GM19023 (cell line): ENCODE measurements around the gene CLDN9.

Source experiments
- ATAC-seq: cut with Tn5 transposase; IDR thresholded peaks from one replicate; pipeline ENCODE4 v1.9.1; 2021; ENCODE audit warnings: mild to moderate bottlenecking, moderate library complexity; ENCODE audit not compliant: unreplicated experiment

The CLDN9 gene

DNA sequence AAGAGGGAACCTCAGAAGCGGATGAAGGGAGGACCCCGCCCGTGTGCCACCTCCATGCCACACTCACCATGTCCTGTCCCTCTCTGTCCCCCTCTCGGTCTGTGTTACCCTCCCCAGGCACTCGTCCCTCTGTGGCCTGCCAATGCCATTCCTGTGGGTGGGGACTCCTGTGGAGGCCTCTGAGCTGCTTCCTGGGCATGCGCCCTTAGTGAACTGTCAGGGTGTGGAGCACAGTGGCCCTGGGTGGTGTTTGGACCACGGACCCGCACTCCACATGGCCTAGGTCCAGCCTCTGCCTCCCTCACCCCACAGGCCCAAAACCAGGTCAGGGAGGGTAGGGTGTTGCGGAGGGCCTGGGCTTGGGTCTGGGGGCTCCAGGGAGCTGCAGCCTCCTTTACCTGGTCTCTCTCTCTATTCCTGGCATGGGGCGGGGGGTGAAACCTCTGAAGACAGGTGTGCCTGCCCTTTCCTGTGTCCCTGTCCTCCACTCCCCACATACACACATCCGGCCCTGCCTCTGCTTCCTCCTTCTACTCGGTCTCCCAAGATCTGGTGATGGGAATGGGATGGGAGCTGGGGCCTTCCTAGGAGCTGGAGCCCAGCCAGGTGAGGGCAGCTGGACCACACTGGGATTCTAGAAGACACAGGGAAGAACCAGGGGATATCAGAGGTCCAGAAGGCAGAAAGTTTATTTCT is 21.0 kb upstream of the CLDN9 start:
- no peak for ATAC-seq

DNA sequence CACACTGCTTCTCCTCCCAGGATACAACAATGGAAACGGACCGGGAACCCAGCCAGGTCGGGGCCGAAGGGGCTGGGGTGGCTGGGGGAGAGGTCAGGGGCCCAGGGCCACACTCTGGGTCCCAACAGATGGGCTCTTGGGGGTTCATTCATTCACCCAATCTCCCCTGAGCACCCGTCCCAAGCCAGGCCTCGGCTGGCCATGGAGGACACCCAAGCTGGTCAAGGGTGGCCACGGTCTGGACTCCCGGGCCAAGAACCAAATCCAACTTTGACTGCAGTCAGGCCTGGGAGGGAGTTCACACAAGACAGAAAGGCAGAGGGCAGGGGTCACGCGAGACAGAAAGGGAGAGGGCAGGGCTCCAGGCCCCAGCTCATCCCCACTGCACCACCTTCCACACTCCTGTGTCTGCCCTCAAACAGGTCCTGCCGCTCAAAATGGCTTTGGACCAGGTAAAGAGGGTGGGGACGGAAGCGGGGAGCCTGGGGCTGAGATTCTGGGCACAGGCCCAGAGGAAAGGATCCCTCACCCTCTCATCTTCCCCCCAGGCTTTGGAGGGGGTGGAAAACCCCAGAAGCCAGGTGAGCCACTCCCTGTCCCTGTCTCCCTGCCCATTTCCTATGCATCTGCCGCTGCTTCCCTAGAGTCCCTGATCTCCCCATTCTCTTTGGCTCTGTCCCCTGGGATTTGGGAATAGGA is 20.2 kb upstream of the CLDN9 start:
- ATAC-seq: no peak

DNA sequence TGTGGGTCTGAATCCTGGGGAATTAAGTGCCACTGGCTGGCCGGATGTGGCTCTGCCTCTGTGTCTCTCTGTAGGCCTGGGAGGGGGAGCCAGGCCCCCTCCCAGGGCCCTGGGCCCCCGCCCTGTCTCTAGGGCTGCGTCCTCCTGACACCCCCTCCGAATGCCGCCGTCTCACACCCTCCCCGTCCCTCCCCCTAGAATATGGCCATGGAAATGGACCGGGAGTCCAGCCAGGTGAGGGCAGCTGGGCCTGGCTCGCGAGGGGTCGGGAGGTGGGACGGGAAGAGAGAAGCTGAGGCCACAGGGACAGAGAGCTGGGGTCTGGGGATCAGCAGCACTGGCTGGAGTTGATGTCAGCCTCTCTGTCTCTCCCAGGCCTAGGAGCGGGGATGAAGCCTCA is 16.4 kb upstream of the CLDN9 start:
- no peak for ATAC-seq

DNA sequence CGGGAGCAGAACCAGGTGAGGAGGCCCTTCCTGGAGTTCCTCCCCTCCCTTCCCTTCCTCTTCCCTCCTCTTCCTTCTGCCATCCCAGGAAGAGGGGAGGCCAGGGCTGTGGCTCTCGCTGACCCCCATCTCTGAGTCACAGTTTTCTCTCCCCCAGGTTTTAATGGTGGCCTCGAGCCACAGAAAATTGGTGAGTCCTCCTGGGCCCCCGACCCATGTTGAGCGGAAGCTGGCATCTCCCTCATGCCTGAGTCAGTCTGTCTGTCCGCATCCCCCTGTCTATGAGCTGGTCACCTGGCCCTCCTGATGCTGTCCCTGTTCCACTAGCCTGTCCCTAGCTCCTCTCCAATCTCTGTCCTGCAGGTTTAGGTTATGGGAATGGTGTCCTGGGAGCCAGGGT is 12.8 kb upstream of the CLDN9 start:
- no peak for ATAC-seq

DNA sequence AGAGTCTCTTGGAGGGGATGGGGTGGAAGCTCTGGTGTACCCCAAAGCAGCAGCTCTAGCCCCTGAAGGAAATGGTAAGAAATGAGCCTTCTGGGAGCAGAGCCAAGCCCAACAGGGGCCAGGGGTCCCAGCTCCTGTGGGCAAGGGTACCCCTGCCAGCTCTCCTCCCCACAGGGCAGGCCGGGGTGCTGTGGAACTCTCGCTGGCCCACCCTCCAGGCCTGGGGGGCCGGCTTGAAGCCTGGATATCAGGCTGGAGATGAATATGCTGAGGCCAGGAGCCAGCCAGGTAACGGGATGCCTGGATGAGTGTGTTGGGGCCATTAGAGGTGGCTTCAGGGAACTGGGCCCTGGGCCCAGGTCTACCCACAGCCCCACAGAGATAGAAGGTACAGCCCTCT is 12.2 kb upstream of the CLDN9 start:
- ATAC-seq: no peak

DNA sequence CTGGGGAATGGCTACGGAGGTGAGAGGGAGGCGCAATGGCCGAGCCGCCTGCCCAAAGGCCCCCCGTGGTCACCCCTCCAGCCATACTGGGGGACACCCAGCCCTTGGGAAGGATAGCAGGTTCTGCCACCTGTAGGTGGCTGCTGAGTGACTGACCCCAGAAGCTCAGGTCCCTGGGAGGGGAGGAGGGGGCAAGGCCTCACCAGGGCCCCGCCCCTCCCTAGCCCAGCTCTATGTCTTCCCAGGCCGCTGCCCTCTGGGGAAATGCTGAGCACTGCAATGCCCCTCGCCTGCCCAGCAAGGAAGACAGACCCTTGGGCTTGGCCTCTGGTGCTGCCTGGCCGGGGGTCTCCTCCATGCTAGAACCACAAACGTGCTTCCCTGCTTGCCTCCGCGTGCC is 11.4 kb upstream of the CLDN9 start:
- no peak for ATAC-seq

DNA sequence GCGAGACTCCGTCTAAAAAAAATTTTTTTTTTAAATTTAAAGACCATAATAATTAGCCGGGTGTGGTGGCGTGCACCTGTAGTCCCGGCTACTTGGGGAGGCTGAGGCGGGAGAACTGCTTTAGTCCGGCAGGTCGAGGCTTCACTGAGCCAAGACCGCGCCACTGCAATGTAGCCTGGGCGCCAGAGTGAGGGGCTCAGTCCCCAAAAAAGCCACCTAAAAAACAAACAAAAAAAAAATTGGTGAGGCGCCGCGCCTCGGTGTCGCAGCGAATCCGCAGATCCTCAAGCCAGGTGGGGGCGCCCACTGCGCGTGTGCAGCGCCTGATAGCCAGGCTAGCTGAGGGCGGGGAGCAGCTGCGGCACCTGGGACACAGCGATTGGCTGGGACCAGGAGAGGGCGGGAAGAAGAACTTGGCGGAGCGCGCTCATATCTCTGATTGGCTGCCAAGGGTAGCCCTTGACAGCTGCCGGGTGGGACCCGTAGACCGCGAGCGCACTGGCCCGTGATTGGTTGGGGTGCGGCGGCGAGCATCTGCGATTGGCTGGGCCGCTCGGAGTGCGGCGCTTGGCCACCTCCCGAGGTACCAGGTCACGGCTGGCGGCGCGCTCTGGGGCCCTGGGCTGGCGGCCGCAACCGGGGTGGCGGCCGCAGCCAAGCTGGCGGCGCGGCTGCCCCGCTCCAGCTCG is 9.0 kb upstream of the CLDN9 start:
- peak; percentile 95 for ATAC-seq

DNA sequence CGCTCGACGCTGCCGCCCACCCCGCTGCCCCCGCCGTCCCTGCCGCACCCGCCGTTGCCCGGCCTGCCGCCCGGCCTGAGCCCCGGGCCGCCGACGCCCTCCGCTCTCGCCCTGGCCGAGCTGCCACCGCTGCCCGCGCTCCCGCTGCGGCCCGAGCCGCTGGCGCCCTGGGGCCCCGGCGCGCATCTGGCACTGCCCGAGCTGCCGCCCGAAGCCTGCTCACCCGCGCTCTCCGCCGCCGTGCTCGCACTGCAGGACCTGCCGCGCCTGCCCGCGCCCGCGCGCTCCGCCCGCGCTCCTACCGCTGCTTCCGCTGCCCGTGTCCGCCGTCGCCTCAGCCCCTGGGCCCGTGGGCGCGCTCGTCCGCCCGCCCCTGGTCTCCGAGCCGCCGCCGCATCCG is 8.4 kb upstream of the CLDN9 start:
- peak; percentile 7 for ATAC-seq

DNA sequence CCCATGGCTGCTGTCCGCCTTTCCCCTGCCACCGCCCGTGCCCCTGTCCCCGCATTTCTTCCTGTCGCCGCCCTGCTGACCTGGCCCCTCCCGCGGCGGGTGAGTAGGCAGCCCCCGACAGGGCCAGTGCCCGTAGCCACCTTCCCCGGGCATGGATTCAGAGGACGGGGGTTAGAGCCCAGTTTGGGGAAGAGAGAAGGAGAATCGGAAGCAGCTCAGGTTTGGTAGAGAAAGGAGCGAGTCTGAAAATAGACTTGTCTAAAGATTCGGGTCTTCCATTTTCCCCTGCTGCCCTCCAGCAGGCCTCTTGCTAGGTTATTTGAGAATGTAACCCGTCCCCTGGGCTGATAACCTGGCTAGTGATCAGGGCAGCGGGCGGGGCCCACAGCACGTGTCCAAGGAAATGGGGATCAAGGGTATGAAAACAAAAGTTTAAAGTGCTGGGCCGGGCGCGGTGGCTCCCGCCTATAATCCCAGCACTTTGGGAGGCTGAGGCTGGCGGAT is 7.9 kb upstream of the CLDN9 start:
- ATAC-seq: no peak

DNA sequence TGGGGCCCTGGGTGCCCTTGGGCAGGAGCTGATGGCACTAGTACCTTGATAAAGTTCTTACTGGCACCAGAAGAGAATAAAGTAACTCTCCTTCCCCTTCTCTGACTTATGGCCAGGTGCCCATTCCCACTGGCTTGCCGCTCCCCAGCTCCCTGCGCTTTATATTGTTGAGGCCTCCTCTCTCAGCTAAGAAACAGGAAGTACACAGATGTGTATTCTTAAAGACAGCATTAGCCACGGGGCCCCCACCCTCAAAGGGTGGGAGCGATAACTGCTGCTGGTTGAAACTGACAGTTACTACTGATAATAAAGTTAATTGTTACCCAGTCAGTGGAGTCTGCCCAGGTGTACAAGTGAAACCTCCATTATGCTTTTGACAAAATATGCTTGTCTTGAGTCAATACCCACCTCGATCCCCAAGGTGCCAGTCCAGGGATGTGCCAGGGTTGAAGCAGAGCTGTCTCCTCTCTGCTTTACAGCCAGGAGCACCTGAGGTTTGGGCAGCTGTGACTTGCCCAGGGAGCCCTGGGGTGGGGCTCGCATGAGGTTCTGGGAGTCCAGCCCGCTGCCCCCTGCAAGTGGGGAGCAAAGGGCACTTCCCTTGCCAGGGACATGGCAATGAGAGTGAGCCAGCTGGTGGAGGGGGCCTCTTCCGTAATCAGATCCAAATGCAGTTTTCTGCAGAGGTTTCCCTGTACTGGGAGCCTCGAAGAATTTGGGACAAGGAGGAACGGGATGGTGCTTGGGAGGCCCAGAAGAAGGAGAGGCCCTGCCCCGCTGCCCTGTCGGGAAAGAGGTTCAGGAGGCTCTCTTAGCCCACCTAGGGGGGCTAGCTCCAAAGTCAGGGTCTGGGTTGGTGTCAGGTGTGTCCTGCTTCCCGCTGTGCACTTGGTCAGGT is 5.4 kb upstream of the CLDN9 start:
- no peak for ATAC-seq

DNA sequence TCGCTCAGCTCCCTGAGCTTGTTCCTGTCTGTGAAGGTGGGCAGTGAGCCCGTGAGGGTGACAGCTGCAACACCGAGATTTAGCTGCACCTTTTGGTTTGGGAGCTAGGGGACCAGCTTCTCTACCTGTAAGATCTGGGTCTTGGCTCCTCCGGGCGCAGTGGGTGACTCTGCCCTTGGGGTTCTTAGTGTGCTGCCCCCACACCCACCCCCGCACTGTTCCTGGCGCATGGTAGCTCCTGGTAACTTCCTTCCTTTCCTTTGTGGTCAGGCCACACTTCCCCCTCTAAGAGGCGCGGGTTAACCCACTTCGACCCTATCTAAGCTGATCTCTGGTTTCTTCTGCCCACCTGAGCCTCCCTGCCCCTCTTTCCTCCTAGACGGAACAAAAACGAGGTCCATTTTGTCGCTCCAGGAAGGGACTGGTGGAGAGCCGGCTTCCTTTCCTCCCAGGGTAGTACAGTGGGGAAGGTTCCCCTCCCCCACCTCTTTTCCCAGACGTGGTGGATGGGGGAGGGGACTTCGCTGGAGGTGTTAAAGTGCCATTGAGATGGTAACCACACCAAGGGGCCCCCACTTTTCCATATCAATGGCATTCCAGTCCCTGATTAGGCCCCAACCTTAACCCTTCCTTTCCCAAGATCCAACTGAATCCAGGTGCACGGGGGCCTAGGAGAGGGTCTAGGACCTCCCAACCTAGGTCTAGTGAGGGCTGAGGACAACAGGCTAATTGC is 4.6 kb upstream of the CLDN9 start:
- no peak for ATAC-seq

DNA sequence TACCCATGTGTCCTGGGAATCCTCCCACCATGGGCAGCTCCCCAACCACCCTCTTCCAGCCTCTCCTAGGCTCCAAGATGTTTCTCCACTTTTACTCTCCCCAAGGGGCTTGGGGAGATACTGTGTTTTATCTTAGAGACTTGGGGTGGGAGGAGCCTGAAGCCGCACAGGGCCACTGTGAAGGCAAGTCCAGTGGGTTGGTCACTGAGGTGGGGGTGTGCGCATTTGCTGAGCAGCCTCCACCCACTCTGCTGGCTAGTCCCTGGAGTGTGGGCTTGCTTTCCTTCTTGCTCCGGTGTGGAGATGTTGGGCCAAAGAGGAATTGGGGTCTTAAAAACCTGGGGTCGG is 4.1 kb upstream of the CLDN9 start:
- no peak for ATAC-seq

DNA sequence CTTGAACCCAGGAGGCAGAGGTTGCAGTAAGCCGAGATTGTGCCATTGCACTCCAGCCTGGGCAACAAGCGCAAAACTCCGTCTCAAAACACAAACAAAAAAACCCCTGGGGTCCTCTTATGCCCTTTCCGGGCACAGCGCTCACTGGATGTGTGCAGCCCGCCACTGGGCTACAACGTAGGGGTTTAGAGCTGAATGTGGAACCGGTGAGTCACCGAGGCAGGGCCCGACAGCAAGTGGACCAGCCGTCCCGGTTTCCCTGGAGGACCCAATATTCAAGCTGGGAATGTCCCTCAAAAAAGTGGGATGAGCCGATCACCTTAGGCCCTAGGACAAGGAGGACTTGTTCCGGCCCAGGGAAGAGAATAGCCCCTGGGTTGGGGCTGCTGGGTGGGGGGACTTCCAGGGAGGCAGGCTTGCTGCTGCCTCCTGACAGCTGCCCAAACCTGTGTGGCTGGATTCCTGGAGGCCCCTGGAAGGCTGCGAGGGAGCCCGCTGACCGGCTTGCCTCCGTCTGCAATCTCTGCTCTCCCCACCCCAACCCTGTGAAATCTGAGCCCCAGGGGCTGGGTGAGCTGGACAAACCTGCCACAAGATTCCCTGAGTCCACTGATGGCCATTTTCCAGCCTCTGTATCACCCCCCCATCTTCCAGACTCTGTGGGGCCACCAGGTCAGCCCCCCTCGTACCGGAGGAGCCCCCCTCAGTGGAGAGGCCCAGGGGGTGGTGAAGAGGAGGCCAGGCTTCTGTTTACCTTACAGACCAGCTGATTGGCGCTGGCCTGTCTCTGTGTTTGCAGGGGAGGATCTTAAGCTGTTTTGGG is 2.9 kb upstream of the CLDN9 start:
- no peak for ATAC-seq

DNA sequence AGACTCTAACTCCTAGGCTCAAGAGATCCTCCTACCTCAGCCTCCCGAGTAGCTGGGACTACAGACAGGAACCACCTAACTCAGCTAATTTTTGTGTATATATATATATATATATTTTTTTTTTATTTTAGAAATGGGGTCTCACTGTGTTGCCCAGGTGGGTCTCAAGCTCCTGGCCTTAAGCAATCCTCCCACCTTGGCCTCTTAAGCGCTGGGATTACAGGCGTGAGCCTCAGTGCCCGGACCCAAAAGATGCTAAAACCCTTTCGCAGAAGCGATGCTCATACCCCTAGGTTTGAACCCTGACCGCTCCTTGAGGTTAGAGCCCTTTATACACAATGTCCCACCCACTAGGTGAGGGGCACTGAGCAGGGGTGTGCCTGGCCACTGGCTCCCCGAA is 2.2 kb upstream of the CLDN9 start:
- ATAC-seq: no peak

DNA sequence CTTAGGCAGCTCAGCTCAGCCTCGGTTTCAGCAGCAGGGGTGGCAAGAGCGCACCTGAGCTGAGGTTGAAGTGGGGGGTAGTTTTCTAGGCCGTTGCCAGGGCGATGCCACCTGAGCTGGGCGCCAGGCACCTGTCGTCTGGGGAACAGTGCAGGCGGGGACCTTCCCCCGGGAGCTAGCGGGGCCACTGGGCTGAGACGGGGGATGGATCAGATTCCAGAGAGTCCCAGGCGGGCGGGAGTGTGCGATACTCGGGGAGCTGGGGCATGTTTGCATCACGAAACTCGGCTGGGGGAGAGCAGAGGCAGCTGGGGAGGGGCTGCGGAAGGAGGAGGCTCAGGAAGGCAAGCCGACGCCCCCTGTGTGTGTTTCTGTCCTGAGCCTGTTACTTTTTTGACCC is 477 bp upstream of the CLDN9 start:
- no peak for ATAC-seq

DNA sequence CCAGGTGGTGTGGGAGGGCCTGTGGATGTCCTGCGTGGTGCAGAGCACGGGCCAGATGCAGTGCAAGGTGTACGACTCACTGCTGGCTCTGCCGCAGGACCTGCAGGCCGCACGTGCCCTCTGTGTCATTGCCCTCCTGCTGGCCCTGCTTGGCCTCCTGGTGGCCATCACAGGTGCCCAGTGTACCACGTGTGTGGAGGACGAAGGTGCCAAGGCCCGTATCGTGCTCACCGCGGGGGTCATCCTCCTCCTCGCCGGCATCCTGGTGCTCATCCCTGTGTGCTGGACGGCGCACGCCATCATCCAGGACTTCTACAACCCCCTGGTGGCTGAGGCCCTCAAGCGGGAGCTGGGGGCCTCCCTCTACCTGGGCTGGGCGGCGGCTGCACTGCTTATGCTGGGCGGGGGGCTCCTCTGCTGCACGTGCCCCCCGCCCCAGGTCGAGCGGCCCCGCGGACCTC is 798 bp downstream of the CLDN9 start:
- ATAC-seq: no peak

DNA sequence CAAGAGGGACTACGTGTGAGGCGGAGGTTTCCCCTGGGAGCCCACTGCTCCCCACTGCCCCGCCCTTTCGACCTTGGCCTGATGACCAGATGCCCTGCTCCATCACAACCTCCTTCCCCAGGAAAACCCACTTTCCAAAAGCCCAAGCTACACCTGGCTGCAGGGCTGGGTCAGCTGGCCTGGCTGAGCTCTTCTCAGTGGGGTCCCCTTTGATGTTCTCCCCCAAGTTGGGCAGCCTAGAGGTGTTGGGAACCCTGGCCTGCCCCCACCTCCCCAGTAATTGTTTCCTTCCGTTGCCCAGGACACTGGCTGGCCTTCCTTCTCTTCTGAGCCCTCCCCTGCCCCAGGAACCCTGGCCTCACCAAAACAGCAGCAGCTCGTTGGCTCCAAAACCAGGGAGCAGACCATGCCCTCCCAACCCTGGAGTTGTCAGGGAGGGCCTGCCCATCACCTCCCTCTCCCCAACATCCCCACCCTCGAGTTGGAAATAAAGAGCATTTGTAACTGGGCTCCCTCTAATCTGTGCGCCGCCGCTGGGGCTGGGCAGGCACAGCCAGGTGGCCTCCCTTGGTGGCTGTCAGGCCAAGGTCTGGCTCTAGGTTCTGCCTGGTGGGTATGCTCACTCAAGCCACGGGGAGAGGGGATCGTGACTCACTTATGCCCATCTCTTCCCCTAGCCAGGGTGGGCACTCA is 1.4 kb downstream of the CLDN9 start:
- no peak for ATAC-seq

DNA sequence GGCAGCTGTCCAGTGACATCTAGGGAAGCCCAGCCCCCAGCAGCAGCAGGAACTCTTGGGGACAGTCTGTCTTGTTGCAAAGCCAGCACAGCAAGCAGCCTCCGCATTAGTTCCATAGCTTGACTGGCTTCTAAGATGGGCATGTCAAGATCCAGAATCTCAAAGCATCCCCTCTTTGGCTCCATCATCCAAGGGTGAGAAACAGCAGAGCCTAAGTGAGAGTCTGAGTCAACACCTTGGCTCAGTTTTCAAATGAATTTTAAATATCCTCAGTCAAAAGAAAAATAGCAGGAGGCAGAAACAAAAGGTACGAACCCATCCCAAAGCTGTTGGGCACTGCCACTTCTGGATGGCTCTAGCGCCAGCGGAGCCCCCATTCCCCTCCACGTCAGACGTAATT is 2.2 kb downstream of the CLDN9 start:
- ATAC-seq: no peak
